Panc1 (cell line): ENCODE measurements around the gene FAM76A. TPM values are rescaled to one million over a fixed set of nuclear protein-coding genes. Genes with fewer than 3 reads are reported as not detected.

Experiments
- ATAC-seq: fragments of 200-7000 bp; cut with Tn5 transposase; 2 replicates; pipeline ENCODE4 v1.9.1; 2020; ENCODE audit warnings: mild to moderate bottlenecking, moderate library complexity
- BruUV-seq: library from RNA; stranded (reverse); fragments of 400-500 nt; replicated peaks from 2 replicates; lab custom pipeline; 2021; lab: Mats Ljungman, UMichigan
- CTCF ChIA-PET: fragments of 300-600 bp; sonication (Branson Sonifier 250); formaldehyde crosslinking; loops from one replicate; lab custom pipeline; 2022; ENCODE audit warnings: antibody characterized with exemption; lab: Charles Lee
- POLR2A ChIA-PET: fragments of 300-600 bp; sonication (Branson Sonifier 250); formaldehyde crosslinking; loops from one replicate; lab custom pipeline; 2022; ENCODE audit warnings: antibody characterized with exemption; lab: Charles Lee
- DNase-seq: peaks from one replicate; pipeline ENCODE4 v3.0.0-alpha.2; 2010; ENCODE audit warnings: low read depth, low spot score
- H3K27ac ChIP-seq: 2 replicates; pipeline ENCODE4 v1.5.1; 2011; ENCODE audit warnings: mild to moderate bottlenecking, low read length, inconsistent platforms
- H3K27me3 ChIP-seq: fragments of 200-500 bp; sonication (Bioruptor generic); 2 replicates; pipeline ENCODE4 v1.6.0; 2014; ENCODE audit warnings: low read length, inconsistent platforms; ENCODE audit not compliant: control insufficient read depth, insufficient read depth
- H3K36me3 ChIP-seq: fragments of 200-500 bp; sonication (Bioruptor generic); 2 replicates; pipeline ENCODE4 v1.5.1; 2014; ENCODE audit warnings: inconsistent platforms, mild to moderate bottlenecking, low read length, moderate library complexity; ENCODE audit not compliant: control insufficient read depth, insufficient read depth
- H3K4me1 ChIP-seq: 2 replicates; pipeline ENCODE4 v1.5.1; 2011; ENCODE audit warnings: inconsistent platforms, mild to moderate bottlenecking, low read length, moderate library complexity; ENCODE audit not compliant: control insufficient read depth, insufficient read depth
- H3K4me3 ChIP-seq, 2 experiments: 2 replicates each; pipeline ENCODE4 v1.5.1; 2011 to 2012; ENCODE audit warnings: low read depth in 2 of 2, low read length in 2 of 2, mild to moderate bottlenecking in 2 of 2, inconsistent platforms in 1 of 2, moderate library complexity in 1 of 2
- H3K9me3 ChIP-seq: fragments of 200-500 bp; sonication (Bioruptor generic); 2 replicates; pipeline ENCODE4 v1.5.1; 2014; ENCODE audit warnings: low read depth, mild to moderate bottlenecking, inconsistent platforms, low read length, moderate library complexity; ENCODE audit not compliant: control insufficient read depth, insufficient read depth
- POLR2AphosphoS5 ChIP-seq: IDR thresholded peaks from 2 replicates; pipeline ENCODE4 v1.6.1; 2012; ENCODE audit warnings: mild to moderate bottlenecking, low read depth, low read length, moderate library complexity
- SIN3A ChIP-seq: IDR thresholded peaks from 2 replicates; pipeline ENCODE4 v1.6.1; 2012; ENCODE audit warnings: low read depth, mild to moderate bottlenecking, low read length, moderate library complexity, borderline replicate concordance; ENCODE audit not compliant: insufficient read depth
- TCF7L2 ChIP-seq: IDR thresholded peaks from 2 replicates; pipeline ENCODE4 v1.6.1; 2011; ENCODE audit warnings: mild to moderate bottlenecking, low read depth, low read length, inconsistent platforms
- in situ Hi-C: cut with HindIII; loops from 2 replicates; pipeline ENCODE4 v1.10.0; 2016; ENCODE audit warnings: low sequenced_read_pairs, low pct_unique_long_range_greater_than_20kb
- intact Hi-C: fragments of 100-400 bp; cut with micrococcal nuclease; formaldehyde crosslinking; loops from one replicate; pipeline ENCODE4 v1.10.0; 2022; ENCODE audit not compliant: unreplicated experiment
- total RNA-seq: library from RNA; stranded (reverse); gene quantifications from one replicate; pipeline ENCODE4 v1.2.1, GENCODE V29; 2021; ENCODE audit not compliant: unreplicated experiment
- TF ChIP-seq, protein P1 (sequence below): fragments of 450-650 bp; IDR thresholded peaks from 2 replicates; pipeline ENCODE4 v1.5.1; 2017; ENCODE audit warnings: mild to moderate bottlenecking
- TF ChIP-seq, protein P2 (sequence below), 2 experiments: IDR thresholded peaks; 2 replicates each; pipeline ENCODE4 v1.6.1; 2011 to 2012; ENCODE audit warnings: low read depth in 2 of 2, control low read depth in 1 of 2, low read length in 1 of 2, mild to moderate bottlenecking in 1 of 2, moderate library complexity in 1 of 2; ENCODE audit not compliant: insufficient read depth in 1 of 2

The FAM76A gene
- total RNA-seq, 1 experiment from 2014 or later, result 15.4 TPM

DNA sequence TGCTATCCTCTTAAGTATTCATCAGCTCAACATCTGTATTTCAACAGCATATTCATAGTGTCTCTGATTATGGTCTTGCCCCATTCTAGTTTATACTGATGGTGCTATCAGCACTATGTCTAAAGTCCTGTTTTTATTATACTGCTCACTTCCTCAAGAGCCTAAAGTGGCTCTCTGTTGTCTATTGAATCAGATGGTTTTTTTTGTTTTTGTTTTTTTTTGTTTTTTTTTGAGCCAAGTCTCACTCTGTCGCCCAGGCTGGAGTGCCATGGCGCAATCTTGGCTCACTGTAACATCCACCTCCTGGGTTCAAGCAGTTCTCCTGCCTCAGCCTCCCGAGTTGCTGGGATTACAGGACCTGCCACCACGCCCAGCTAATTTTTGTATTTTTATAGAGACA, 53.4 kb downstream of the FAM76A start:
- Histone ChIP-seq H3K9me3 (no peaks in the 10 kb centered on the region), H3K27me3 (no peaks in the 10 kb centered on the region), H3K4me3 (no peak overlapping the region), H3K36me3 (no peaks in the 10 kb centered on the region), H3K4me1 (no peaks in the 10 kb centered on the region), H3K27ac (no peak overlapping the region)
- TF ChIP-seq, protein P1, sequence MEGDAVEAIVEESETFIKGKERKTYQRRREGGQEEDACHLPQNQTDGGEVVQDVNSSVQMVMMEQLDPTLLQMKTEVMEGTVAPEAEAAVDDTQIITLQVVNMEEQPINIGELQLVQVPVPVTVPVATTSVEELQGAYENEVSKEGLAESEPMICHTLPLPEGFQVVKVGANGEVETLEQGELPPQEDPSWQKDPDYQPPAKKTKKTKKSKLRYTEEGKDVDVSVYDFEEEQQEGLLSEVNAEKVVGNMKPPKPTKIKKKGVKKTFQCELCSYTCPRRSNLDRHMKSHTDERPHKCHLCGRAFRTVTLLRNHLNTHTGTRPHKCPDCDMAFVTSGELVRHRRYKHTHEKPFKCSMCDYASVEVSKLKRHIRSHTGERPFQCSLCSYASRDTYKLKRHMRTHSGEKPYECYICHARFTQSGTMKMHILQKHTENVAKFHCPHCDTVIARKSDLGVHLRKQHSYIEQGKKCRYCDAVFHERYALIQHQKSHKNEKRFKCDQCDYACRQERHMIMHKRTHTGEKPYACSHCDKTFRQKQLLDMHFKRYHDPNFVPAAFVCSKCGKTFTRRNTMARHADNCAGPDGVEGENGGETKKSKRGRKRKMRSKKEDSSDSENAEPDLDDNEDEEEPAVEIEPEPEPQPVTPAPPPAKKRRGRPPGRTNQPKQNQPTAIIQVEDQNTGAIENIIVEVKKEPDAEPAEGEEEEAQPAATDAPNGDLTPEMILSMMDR, result no peak
- no peak for TF ChIP-seq SIN3A
- TF ChIP-seq, protein P2, sequence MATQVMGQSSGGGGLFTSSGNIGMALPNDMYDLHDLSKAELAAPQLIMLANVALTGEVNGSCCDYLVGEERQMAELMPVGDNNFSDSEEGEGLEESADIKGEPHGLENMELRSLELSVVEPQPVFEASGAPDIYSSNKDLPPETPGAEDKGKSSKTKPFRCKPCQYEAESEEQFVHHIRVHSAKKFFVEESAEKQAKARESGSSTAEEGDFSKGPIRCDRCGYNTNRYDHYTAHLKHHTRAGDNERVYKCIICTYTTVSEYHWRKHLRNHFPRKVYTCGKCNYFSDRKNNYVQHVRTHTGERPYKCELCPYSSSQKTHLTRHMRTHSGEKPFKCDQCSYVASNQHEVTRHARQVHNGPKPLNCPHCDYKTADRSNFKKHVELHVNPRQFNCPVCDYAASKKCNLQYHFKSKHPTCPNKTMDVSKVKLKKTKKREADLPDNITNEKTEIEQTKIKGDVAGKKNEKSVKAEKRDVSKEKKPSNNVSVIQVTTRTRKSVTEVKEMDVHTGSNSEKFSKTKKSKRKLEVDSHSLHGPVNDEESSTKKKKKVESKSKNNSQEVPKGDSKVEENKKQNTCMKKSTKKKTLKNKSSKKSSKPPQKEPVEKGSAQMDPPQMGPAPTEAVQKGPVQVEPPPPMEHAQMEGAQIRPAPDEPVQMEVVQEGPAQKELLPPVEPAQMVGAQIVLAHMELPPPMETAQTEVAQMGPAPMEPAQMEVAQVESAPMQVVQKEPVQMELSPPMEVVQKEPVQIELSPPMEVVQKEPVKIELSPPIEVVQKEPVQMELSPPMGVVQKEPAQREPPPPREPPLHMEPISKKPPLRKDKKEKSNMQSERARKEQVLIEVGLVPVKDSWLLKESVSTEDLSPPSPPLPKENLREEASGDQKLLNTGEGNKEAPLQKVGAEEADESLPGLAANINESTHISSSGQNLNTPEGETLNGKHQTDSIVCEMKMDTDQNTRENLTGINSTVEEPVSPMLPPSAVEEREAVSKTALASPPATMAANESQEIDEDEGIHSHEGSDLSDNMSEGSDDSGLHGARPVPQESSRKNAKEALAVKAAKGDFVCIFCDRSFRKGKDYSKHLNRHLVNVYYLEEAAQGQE (IDR thresholded peaks at IDR 0.05; ENCODE audit: insufficient read depth in 1 of 2, low read depth in 2 of 2, low read length in 1 of 2), result no peak
- no peak for TF ChIP-seq TCF7L2
- no peak for TF ChIP-seq POLR2AphosphoS5
- POLR2A ChIA-PET, result no interaction called here
- CTCF ChIA-PET, result no interaction called here
- ATAC-seq (no peak), DNase-seq (no peak)
- no TSS peak for BruUV-seq
- intact Hi-C loops (no loop called here), in situ Hi-C loops (no loop called here)

DNA sequence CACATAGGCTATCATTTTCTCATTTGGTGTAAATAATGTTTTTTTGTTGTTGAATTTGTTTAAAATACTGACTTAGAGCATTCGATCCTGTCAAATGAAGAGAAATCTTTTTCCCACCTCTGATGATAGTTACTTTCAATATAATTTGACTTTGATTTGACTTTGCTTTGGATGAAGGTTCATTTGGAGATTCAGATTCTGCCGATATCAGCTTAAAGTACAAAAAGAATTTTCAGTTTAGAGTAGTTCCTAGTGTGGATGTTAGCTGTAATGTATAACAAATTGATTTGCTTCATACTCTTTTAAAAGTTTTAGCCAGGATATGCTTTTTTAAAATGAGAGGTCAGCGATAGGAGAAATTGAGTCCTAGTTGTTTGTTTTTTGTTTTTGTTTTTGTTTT, 57.2 kb downstream of the FAM76A start:
- CTCF ChIA-PET, result no interaction called here
- in situ Hi-C loops, result no loop called here
- H3K4me3 ChIP-seq, result no peak overlapping the region

More for the DNA sequence above, 57.2 kb downstream of the FAM76A start:
- intact Hi-C loops, result no loop called here
- POLR2A ChIA-PET, result no interaction called here
- no TSS peak for BruUV-seq
- H3K27me3 ChIP-seq, result no peaks in the 10 kb centered on the region
- no peaks in the 10 kb centered on the region for H3K4me1 ChIP-seq
- H3K9me3 ChIP-seq, result no peaks in the 10 kb centered on the region
- ATAC-seq (no peak), DNase-seq (no peak)
- no peak overlapping the region for H3K27ac ChIP-seq
- no peaks in the 10 kb centered on the region for H3K36me3 ChIP-seq
- no peak for TF ChIP-seq TCF7L2
- no peak for TF ChIP-seq SIN3A
- TF ChIP-seq, protein P1, result no peak
